Right forelimb (tissue), 1 donor: ENCODE measurements around the gene IQGAP2.
"Not testable (repeated sequence)": the region's sequence is repeated elsewhere in the genome, so short reads cannot be mapped to it uniquely, and the experiment has no call there.

Source experiments
- DNase-seq: peaks from one replicate; pipeline ENCODE4 v3.0.0-alpha.2; 2018

IQGAP2 gene

DNA sequence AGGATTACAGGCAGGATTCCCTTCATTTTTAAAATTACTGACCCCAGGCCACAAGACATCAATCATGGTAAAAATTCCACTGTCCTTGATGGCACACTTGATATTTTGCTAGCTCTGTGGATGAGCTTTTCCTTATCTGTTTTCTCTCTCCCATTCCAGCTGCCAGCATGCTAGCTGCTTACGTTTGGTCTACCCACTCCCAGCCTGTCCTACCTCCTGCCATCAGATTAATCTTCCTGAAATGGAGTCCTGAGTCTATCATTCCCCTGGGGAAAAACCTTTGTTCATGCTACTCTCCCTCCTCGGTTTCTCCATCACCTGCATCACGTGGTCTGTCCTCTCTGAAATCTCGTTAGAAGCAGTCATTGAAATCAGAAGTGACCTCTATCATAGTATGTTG lies 111.2 kb downstream of the IQGAP2 start:
- no peak for DNase-seq

DNA sequence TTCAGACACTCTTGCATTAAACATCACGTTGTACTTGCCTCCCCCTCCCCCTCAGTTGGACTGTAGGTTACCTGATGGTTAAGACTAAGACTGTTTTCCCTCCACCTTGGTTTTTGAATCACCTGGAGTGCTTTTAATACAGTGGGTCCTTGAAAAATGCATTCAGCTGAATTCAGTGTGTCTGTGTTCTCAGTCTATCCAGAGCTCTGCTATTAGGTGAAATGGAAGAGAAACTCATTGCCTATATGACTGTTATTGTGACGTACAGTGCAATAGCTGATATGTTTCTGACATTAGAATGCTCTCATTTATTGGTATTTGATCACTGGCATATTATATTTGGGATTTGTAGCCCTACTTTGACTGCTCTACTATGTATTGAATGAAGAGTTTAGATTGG lies 111.6 kb downstream of the IQGAP2 start:
- DNase-seq: no peak

DNA sequence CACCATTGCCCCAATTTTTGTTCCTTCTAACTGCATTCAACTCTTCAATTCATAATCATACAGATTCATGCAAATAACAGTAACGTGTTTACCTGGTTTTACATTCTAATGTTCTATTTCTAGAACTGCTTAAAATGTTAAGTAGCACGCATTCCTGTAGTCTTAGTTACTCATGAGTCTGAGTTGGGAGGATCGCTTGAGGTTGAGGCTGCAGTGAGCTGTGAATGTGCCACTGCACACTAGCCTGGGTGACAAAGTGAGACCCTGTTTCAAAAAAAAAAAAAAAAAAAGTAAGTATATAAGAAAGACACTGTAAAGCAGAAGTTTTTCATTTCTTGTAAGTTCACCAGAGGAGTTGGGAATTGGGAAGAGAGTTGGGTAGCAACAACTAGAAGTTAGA lies 114.2 kb downstream of the IQGAP2 start:
- no peak for DNase-seq

DNA sequence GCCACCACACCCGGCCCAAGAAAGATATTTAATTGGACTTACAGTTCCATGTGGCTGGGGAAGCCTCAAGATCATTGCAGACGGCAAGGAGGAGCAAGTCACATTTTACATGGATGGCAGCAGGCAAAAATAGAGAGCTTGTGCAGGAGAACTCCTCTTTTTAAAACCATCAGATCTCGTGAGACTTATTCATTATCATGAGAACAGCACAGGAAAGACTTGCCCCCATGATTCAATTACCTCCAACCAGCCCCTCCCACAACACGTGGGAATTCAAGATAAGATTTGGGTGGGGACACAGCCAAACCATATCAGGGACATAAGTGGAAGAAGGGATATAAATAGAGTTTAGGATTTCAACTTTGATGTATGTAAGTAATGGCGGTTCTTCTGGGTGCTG lies 115.2 kb downstream of the IQGAP2 start:
- DNase-seq: not testable (repeated sequence)

DNA sequence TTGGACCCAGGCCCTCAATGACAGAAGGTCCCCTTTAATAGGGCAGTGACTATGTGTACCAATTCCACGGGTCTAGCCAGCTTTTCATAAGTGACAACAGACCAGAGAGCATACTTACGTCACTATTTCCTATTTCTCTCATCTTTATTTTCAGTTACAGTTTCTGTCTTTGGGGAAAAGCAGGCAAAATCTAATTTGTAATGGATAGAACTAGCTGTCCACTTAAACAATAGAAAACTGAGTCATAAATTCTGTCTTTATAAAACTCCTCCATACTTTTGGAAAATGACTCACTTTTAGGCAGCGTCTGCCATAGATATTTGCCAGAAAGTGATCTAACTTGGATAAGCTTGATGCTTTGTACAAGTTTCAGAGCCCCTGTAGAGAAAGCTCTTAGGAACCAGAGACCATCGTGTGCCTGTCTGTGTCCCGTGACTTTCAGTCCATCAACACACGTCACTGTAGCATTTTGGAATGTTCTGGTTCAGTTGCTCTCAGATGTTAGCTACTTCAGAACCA lies 118.2 kb downstream of the IQGAP2 start:
- DNase-seq: no peak

DNA sequence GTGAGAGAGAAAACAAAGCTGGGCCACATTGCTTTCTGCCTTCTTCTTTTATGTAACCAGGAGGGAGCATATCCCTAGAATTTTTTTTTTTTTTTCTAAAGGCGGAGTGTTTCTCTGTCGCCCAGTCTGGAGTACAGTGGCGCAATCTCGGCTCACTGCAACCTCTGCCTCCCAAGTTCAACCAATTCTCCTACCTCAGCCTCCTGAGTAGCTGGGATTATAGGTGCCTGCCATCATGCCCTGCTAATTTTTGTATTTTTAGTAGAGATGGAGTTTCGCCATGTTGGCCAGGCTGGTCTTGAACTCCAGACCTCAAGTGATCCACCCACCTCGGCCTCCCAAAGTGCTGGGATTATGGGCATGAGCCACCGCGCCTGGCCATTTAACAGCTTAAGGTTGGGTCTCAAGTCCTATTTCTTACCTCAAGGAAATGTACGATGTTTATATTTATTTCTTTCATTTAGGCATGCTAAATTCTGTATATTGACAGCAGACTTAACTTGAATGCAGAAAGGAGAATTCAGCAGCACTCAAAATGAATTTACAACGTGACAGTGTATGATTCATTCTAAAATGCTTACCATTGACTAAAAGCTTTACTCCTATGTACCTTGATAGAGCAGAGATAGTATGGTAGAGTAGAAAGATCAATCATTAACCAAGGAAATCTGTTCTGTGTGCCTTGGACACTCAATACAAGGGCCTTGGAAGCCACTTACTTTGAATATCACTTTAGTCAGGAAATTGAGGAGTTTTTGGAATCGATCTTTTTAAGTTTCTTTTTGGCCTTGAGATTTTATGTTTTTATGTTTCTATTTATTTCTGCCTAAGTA lies 119.2 kb downstream of the IQGAP2 start:
- DNase-seq: no peak

DNA sequence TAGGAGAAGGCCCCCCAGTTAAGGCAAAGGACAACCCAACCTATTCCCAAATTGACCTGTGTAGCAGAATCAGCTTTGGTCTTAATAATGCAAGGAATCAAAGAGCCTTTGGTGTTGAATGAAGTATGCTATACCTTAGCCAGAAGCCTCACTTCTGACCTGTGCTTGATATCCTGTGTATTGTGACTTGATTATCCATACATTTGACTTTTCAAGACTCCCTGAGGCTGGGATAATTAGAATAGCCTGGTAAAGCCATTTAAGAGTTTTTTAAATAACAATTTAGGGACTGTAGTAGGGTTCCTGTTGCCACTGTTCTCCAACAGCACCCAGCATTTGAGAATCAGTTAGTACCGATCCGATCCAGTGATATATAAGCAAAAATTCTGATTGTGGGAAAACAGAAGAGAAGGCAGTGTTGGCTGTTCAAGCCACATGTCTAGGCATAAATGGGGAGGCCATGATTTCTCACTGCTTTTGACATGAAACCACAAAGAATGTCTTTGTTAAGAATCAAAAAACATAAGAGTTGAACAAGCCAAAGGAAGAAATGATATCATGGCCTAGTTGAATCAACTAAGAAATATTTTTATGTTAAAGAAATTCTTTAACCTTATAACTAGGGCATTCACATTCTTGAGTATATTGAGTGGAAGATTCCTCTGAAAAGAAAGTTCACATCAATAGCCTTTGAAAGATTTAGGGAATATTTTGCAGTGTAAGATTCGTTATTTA lies 121.2 kb downstream of the IQGAP2 start:
- DNase-seq: no peak

DNA sequence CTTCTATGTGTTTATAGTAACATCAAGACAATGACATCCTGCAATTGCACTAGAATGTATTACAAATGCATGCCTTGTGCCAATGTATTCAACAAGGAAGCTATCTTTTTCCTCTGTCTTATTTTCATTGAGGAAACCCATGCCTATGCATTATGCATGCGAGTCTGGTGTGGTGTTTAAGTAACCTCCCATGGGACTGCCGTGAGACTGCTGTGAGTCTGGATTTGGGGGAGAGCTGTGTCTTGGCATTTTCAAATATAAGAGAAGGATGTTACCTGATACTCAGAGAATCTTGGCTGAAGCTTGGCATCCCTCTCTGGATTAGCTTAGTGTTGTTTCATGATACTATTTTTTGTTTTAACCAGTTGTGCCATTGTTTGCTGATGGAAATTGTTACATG lies 121.8 kb downstream of the IQGAP2 start:
- no peak for DNase-seq

DNA sequence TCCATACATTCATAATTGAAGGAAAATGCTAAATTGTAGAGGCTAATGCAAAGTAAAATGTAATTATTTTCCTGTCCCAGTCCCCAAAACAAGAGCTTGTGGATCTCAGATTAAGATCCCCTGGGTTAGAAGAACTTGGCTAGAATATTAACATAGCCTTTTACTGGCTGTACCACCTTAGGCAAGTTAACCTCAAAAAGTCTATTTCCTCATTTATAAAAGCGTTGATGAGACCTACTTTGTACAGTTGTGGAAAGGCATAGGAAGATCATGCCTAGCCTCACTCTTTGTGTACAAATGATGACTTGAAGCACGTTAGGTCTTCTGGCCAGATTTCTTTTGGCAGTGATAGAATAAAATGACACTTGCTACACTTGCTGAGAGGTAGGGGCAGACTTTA lies 122.9 kb downstream of the IQGAP2 start:
- no peak for DNase-seq

DNA sequence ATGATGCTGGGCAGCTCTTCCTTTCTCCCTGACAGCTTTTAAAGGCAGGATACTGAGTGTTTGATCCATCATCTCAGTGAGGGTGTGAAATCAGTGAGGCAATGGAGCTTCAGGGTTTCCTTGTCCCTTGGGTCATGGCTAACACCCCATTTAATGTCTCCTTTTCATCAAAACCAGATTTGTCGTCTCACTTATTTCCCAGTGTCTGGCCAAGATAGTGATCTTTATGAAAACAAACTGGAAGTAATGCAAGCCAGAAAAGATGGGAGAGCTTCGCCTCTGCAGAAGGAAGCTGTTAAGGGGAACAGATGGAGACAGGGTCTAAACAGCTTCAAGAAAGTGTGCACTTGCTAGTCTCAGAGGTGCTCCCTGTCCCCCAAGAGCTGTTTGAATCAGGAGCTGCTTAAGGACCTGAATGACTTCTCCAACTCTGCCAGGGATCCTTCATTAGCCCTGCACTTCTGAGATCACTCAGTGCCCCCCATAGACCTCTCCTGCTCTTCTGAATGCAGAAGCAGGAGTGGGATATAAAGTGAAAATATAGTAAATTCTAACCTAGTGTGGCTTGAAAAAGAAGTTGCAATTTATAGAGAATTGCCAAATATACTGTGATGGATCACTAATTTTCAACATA lies 124.0 kb downstream of the IQGAP2 start:
- no peak for DNase-seq

DNA sequence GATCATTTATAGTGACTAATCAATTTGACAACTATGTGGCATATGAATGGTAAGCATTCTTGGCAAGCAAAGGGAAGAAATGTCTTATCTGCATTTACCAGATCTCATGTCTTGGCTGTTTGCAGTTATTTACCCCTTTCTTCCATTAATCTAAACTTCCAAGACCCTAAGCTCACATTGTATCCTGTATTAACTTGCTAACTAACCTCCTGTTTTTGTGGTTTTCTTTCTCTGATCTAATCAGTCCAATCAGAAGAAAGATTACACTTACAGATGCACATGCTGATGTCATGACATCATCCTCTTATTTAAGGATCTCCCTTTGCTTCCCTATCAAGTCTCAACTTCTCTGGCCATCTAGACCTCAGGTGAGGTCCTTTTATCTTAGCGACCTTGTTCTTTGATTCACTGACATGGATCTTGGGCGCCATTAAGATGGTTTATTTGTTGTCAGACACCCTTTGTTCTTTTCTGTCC lies 124.6 kb downstream of the IQGAP2 start:
- no peak for DNase-seq

DNA sequence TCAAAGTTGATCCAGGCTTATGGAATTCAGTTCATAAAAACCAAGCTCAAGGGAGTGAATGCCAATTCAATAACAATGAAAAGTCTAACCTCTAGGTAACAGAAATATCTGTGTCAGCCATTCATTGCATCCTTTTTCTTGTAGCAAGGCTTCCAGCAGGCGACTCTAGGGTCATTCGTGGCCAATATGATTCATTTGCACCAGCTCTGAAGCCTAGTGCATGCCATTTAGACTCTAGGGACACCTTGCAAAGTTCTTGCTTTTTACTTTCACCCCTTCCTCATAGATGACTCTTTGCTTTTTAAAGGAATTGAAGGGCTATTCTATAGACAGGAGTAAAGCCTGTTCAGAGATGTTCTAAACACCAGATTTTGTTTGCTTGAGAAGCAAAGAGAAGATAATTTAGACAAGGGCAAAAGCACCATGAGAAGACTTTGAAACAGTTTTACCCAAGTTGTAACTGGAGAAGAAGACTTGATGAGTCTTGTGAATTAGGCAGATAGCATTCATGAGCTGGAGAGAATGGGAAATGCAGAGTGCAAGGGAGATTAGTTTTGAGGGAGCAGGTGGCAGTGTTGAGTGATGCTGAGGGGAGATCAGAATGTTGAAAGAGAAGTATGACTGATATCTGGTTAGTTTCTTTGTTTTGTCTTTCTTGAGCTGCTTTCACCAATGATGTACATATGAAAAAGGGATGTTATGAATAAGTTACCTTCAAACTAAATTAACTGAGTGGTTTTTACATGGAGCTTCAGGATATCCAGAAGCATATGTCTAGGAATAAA lies 125.7 kb downstream of the IQGAP2 start:
- DNase-seq: no peak

DNA sequence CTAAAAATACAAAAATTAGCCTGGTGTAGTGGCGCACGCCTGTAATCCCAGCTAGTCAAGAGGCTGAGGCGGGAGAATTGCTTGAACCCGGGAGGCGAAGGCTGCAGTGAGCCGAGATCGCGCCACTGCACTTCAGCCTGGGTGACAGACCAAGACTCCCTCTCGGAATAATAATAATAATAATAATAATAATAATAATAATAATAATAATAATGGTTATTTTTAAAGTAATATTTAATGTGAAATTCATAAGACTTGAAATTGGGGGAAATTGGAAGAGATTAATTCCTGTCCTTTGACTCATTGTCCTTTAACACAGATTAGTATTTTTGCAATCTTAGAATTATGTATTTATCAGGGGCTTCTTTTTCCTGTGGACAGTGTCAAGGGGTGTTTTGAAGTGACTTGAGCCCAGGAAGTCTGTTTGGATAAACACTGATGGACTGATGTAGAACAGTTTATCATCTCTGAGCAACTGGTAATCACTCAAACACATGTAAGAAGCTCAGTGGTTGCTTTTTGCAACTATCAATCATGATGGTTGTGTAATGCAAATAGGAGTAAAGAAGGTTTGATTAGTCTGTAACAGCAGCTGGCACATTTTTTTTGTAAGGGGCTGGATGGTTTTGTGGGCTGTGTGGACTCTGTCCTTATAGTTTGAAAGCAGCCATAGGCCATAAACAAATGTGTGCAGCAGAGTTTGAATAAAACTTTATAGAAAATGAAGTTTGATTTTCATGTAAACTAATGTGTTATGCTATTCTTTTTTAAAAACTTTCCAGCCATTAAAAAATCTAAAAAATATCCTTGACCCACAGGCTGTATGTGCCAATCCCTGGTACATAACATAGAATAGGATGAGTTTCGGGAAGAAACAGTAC lies 126.6 kb downstream of the IQGAP2 start:
- DNase-seq: no peak

DNA sequence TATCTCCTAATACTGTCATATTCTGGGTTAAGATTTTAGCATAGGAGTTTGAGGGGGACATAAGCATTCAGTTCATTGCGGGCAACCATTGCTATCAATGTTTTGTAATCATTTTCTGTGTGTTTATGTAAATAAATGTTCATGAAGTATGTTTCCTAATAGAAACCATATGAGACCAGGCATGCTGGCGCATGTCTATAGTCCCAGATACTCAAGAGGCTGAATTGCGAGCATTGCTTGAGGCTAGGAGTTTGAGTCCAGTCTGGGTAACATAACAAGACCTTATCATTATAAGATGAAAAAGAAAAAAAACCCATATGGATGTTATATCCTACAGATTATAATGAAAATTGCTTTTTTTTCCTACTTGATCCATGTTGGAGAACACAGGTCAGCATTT lies 129.0 kb downstream of the IQGAP2 start:
- DNase-seq: no peak

DNA sequence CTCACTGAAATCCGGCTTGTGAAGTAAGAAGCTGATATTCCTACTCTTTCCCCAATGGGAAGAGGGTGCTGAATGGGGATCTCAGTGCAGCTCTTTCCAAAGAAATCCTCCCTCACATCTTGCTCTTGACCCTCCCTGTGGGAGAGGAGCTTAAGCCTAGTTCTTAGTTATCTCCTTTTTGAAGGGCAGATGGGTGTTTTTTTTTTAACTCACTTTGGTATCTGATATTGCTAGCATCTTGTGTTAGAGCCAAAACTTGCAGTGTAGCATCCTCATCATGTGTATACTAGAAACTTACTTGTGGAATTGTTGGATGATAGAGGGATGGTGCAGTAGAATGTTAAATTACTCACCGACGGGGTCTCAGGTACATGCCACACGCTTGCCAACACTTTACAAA lies 129.9 kb downstream of the IQGAP2 start:
- DNase-seq: no peak

DNA sequence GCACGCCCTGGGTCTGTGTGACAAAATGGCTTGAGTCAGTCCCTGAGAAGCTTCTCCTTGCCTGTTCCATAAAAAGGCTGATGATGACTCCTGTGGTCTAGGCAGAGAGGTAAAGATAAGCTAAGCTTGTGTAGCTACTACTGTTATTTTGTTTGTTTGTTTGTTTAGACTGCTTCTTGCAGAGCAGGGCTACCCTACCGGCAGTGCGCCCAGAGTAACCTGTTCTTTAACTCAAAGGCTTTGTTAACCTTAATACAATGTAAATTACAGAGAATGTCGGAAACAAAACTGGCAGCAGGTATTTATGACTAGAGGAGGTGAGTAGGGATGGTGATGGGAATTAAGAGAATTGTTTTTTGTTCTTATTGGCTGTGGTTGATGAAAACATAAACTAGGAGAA lies 132.5 kb downstream of the IQGAP2 start:
- DNase-seq: no peak

DNA sequence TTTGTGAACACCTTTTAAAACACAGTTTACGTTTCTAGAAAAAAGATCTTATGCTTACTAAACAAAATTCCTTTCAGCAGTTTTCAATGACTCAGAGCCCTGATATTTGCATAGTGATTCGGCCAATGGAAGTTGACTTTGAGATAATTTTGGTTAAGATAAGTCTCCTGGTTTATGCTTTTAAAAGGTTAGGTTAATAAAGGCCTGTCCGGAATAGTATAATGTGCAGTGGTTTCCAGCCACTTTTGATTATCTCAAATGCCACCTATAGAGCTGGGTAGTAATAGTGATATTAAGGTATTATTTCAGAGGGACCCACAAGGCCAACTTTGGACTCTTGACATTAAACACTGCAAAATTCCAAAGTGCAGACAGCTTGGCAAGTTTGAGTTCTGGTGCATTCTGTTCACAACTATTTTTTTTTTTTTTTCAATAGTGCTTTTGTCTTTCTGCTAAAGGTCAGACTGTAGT lies 134.0 kb downstream of the IQGAP2 start:
- no peak for DNase-seq

DNA sequence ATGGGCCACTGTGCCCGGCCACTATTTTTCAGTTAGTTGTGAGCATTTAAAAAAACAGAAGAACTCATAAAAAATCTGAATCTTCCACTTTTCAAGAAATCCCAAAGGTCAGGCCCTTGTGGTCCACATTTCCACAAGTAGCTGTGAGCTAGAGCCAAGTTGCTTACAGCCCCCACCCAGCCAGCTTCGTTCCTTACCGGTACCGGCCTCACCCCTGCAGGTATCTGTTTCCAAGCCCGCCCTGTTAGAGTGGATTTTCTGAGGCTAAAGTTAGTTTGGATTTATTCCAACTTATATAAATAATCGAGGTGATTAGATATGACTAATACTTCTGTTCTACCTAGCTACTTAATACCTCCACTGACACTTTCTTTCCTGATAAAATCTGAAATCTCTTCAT lies 139.2 kb downstream of the IQGAP2 start:
- no peak for DNase-seq

DNA sequence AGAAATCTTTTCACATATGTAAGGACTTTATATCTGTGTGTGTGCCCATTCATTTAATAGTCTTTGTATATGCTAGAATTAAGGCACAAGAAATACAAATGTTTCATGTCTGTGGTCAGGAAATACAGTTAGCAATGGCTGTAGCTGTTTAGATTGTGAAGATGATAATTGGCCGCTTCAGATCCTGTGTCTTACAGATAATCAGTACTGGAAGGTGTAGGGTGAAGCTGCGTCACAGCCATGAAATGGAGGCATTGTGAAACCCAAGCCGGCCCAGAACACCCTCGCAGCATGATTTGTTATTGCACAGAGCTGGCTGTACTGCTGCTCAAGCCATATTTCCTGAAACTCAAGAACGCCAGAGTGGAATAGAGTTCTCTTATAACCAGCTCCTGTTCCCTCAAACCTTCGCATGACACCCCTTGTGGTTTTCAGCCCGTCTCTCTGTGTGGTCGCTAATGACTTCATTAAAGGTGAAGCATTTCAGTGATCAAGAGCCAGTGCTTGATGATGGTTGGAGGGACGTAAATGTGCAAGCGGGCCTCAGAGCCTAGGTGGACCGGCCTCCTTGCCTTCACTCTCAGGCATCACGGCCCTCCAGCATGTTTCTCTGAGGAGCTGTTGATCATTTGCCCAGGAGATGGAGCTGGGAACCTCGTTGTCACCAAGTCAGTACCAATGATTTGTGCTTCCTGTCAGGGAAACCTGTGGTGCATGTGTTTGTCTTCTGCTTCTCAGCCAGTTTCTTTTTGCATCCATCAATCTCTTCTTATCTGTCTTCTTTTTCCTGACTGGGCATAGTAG lies 140.0 kb downstream of the IQGAP2 start:
- no peak for DNase-seq

DNA sequence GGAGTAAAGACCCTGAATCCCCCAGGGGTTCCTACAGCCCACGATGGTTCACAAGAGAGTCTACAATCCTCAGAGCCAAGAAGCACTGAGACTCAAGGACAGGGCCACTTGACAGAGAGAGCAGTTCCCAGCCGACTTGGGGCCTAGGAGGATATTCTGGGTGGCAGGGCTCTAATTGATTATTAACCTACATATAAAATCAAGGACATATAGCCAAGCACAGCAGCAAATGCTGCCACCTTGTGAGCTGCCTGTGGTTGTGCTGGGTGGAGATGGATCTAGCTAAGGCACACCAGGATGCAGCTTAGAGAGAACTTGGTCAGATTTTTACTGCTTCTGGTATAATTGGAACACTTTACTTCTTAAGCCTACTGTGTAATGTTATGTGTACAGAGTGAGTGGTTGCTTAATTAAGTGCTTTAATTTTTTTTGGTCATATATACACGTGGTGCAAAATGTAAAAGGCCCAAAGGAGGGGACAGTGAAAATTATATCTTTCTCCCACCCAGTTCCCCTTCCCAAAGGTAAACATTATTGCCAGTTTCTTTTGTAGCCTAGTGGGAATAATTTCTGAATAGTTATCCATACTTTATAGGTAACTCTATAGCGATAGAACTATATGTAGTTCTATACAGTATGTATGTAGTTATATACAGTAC lies 141.3 kb downstream of the IQGAP2 start:
- DNase-seq: peak; percentile 52
